ENCODE results near the gene ING4. TPM values are rescaled to one million over a fixed set of nuclear protein-coding genes. Genes with fewer than 3 reads are reported as not detected.
A peak's percentile ranks its signal among the peaks of the same experiment; 100 is the strongest.

Gene ING4
- total and polyA plus RNA-seq, 2 of the 4 experiments (the other 2 are of a cell fraction) = 22.0 to 47.5 TPM

DNA sequence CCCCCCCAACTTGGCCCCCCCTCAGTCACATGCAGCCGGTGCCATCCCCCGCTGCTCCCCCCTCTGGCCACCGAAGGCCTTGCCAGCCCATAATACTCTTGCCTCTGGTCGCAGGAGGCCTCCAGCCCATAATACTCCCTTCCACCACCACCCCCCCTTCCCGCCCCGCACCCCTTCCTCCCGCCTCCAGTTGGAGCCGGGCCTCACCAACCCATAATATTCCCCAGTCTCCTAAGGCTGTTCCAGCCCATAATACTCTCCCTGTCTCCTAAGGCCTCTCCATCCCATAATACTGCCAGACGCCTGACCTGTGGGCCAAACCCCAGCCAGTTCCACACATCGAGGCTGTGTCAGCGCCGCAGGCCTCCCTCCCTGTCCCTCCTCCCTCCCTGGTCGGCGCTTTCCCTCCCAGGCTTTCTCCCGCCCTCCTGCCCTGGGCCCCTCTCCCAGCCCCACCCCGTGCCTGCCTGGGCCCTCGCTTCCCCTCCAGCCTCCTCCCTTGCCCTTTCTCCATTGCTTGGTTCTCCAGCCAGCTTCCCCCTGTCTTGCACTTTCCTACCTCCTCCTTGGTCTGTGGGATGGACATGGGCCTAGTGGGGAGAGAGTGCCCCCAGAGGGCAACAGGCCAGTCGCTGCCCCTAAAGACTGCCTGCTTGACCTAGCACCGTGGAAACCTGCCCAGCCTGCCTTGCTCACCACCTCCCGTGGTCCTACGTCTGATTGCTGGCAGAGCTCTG lies 49.0 kb downstream of the ING4 start:
- Histone ChIP-seq H3K27ac (ENCODE audit: insufficient read depth, low read length) (peak overlapping the region; percentile 88), H3K18ac (ENCODE audit: low read depth, low read length) (peak overlapping the region; percentile 65), H4K8ac (ENCODE audit: low read depth in 2 of 2, low read length in 2 of 2) (peak overlapping the region; percentile 90 to 96), H2BK5ac (ENCODE audit: low read depth, low read length, poor library complexity, severe bottlenecking) (peak overlapping the region; percentile 91), H3K27me3 (ENCODE audit: control insufficient read depth, insufficient read depth, low read length) (no peaks in the 10 kb centered on the region), H3K9me1 (ENCODE audit: insufficient read depth, low read length) (peaks cover 24% of the 10 kb centered on the region), H2AK9ac (replicated peaks; ENCODE audit: low read depth, low read length, poor library complexity) (peak overlapping the region; percentile 75), H4K91ac (ENCODE audit: insufficient read depth, low read depth, low read length) (peak overlapping the region; percentile 93), H2AK5ac (ENCODE audit: low read depth, low read length) (peak overlapping the region; percentile 72; the same call in 1 of the 2 replicates), H4K5ac (ENCODE audit: low read depth, low read length) (peak overlapping the region; percentile 96), H2BK20ac (ENCODE audit: low read depth, low read length) (peak overlapping the region; percentile 54), H4K20me1 (ENCODE audit: insufficient read depth, low read length) (no peaks in the 10 kb centered on the region), H3K56ac (ENCODE audit: extremely low read depth, insufficient read depth, low read length) (peak overlapping the region; percentile 33), H3K9me3 (ENCODE audit: control insufficient read depth, insufficient read depth, low read length) (no peaks in the 10 kb centered on the region), H2AFZ (replicated peaks; ENCODE audit: low read length, poor library complexity) (peak overlapping the region; percentile 94), H3K23ac (ENCODE audit: low read depth, low read length) (peak overlapping the region; percentile 61), H2BK15ac (ENCODE audit: low read depth, low read length) (peak overlapping the region; percentile 48; the same call in 2 of the 3 replicates), H3K79me1 (ENCODE audit: low read depth in 1 of 2, low read length in 2 of 2) (peaks cover 0 to 7% of the 10 kb centered on the region in 2 experiments; a peak in 1 of 4 replicates), H3K4ac (ENCODE audit: low read depth, low read length) (peak overlapping the region; percentile 95), H3K14ac (replicated peaks; ENCODE audit: low read depth, low read length) (peak overlapping the region; percentile 92), H3K4me3 (ENCODE audit: insufficient read depth, low read depth, low read length) (no peak overlapping the region), H2BK120ac (ENCODE audit: low read depth, low read length) (peak overlapping the region; percentile 91), H3K4me1 (ENCODE audit: control insufficient read depth, insufficient read depth, low read length) (peaks cover 23% of the 10 kb centered on the region), H3K4me2 (ENCODE audit: low read depth, low read length) (peak overlapping the region; percentile 44), H3K9ac (ENCODE audit: low read depth, low read length) (peak overlapping the region; percentile 37), H3K36me3 (ENCODE audit: control insufficient read depth, insufficient read depth, low read length) (no peaks in the 10 kb centered on the region)
- in situ Hi-C loops (cut with MboI; ENCODE audit: low sequenced_read_pairs) = loop anchor here (10.0 kb wide), 1 partner anchor 211 kb away; the partner anchor contains the start of genes GPR162 and P3H3
- WGBS, 2 experiments (ENCODE audit: extremely low coverage in 2 of 2, insufficient read length in 1 of 2) = 6% methylated on average over 2 of the region's 21 CpGs; no CpG with 5 or more reads in 1 of the 2 experiments
- peak; percentile 99 for DNase-seq
- peak; percentile 52; the same call in 1 of the 2 replicates for TF ChIP-seq MXI1 (IDR thresholded peaks at IDR 0.05; ENCODE audit: borderline replicate concordance, low read depth, low read length)
- TF ChIP-seq MAZ (IDR thresholded peaks at IDR 0.05; ENCODE audit: borderline replicate concordance, low read depth, low read length) = peak; percentile 87
- TF ChIP-seq, protein P1, sequence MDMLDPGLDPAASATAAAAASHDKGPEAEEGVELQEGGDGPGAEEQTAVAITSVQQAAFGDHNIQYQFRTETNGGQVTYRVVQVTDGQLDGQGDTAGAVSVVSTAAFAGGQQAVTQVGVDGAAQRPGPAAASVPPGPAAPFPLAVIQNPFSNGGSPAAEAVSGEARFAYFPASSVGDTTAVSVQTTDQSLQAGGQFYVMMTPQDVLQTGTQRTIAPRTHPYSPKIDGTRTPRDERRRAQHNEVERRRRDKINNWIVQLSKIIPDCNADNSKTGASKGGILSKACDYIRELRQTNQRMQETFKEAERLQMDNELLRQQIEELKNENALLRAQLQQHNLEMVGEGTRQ (IDR thresholded peaks at IDR 0.05; ENCODE audit: low read depth, low read length) = peak; percentile 57; the same call in 1 of the 2 replicates
- TF ChIP-seq RAD21 (IDR thresholded peaks at IDR 0.05; ENCODE audit: low read length) = no peak
- no peak for TF ChIP-seq CEBPB (IDR thresholded peaks at IDR 0.05; ENCODE audit: low read depth, low read length)
- no peak for TF ChIP-seq MAFK (IDR thresholded peaks at IDR 0.05; ENCODE audit: low read depth, low read length)
- TF ChIP-seq, protein P2, sequence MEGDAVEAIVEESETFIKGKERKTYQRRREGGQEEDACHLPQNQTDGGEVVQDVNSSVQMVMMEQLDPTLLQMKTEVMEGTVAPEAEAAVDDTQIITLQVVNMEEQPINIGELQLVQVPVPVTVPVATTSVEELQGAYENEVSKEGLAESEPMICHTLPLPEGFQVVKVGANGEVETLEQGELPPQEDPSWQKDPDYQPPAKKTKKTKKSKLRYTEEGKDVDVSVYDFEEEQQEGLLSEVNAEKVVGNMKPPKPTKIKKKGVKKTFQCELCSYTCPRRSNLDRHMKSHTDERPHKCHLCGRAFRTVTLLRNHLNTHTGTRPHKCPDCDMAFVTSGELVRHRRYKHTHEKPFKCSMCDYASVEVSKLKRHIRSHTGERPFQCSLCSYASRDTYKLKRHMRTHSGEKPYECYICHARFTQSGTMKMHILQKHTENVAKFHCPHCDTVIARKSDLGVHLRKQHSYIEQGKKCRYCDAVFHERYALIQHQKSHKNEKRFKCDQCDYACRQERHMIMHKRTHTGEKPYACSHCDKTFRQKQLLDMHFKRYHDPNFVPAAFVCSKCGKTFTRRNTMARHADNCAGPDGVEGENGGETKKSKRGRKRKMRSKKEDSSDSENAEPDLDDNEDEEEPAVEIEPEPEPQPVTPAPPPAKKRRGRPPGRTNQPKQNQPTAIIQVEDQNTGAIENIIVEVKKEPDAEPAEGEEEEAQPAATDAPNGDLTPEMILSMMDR (conservative IDR thresholded peaks at IDR 0.05; ENCODE audit: low read depth, low read length) = 0 out of 2 replicates have a peak, but pooled peaks have one; percentile 8
- POLR2A ChIA-PET (ENCODE audit: unreplicated experiment) = interaction anchor here (1.1 kb wide), 1 partner anchor 76 kb away, joined by 8 read pairs; no protein-coding TSS in a partner anchor
- no TSS peak for BruUV-seq (replicated peaks)
- CTCF ChIA-PET = interaction anchor here (1.0 kb wide), 1 partner anchor 16 kb away, joined by 4 read pairs; no protein-coding TSS in a partner anchor
- dilution Hi-C loops (cut with HindIII; ENCODE audit: low sequenced_read_pairs, unreplicated experiment) = no loop called here
- intact Hi-C loops (cut with micrococcal nuclease) = loop anchor here (10.0 kb wide), 1 partner anchor 151 kb away; the partner anchor contains the start of gene PTMS
- peak; percentile 83 for ATAC-seq (ENCODE audit: low read depth)
